Activated CD8-positive, alpha-beta T cell treated with anti-CD3 and anti-CD28 coated beads for 36 hours (primary cell): ENCODE data around the gene RPS6KA5. TPM values are rescaled to one million over a fixed set of nuclear protein-coding genes. Genes with fewer than 3 reads are reported as not detected.
"Not testable (repeated sequence)": the region's sequence is repeated elsewhere in the genome, so short reads cannot be mapped to it uniquely, and the experiment has no call there.

Experiments
- ATAC-seq: fragments of 200-7000 bp; cut with Tn5 transposase; one replicate; pipeline ENCODE4 v1.10.0; 2021; ENCODE audit warnings: mild to moderate bottlenecking, moderate library complexity
- CTCF ChIA-PET: fragments of 350-600 bp; sonication (Branson Sonifier 250); formaldehyde crosslinking; loops from one replicate; lab custom pipeline; 2021; ENCODE audit warnings: antibody characterized with exemption; lab: Charles Lee
- POLR2A ChIA-PET: fragments of 350-600 bp; sonication (Branson Sonifier 250); formaldehyde crosslinking; loops from one replicate; lab custom pipeline; 2021; ENCODE audit warnings: antibody characterized with exemption; lab: Charles Lee
- DNase-seq: peaks from one replicate; pipeline ENCODE4 v3.0.0-alpha.2; 2020
- H3K27ac Mint-ChIP-seq: one replicate; pipeline ENCODE4 v1.8.0; 2021; ENCODE audit warnings: mild to moderate bottlenecking, mixed read lengths
- H3K27me3 Mint-ChIP-seq: one replicate; pipeline ENCODE4 v1.8.0; 2021; ENCODE audit warnings: mixed read lengths
- H3K36me3 Mint-ChIP-seq: one replicate; pipeline ENCODE4 v1.8.0; 2021; ENCODE audit warnings: low read depth, mixed read lengths
- H3K4me1 Mint-ChIP-seq: one replicate; pipeline ENCODE4 v1.8.0; 2021; ENCODE audit warnings: low read depth, mixed read lengths
- H3K4me3 Mint-ChIP-seq: one replicate; pipeline ENCODE4 v1.8.0; 2021; ENCODE audit warnings: mild to moderate bottlenecking, moderate library complexity, mixed read lengths
- H3K9me3 Mint-ChIP-seq: one replicate; pipeline ENCODE4 v1.8.0; 2021; ENCODE audit warnings: mixed read lengths
- CTCF ChIP-seq: fragments of 200-600 bp; IDR thresholded peaks from one replicate; pipeline ENCODE4 v1.8.0; 2022; ENCODE audit warnings: antibody characterized with exemption, mild to moderate bottlenecking
- intact Hi-C: fragments of 100-400 bp; cut with micrococcal nuclease; formaldehyde crosslinking; loops from one replicate; pipeline ENCODE4 v1.10.0; 2022
- total RNA-seq, 2 experiments: library from RNA; stranded (reverse); gene quantifications; one replicate each; pipeline ENCODE4 v1.2.3, GENCODE V29; 2021

RPS6KA5 gene
- total RNA-seq, 2 experiments from 2014 or later, result 12.8 to 12.9 TPM

GRCh38 chr14:90941706-90942105 is 118.7 kb downstream of the RPS6KA5 start:
- no peak overlapping the region for H3K4me3 Mint-ChIP-seq
- CTCF ChIA-PET, result no interaction called here

DNA sequence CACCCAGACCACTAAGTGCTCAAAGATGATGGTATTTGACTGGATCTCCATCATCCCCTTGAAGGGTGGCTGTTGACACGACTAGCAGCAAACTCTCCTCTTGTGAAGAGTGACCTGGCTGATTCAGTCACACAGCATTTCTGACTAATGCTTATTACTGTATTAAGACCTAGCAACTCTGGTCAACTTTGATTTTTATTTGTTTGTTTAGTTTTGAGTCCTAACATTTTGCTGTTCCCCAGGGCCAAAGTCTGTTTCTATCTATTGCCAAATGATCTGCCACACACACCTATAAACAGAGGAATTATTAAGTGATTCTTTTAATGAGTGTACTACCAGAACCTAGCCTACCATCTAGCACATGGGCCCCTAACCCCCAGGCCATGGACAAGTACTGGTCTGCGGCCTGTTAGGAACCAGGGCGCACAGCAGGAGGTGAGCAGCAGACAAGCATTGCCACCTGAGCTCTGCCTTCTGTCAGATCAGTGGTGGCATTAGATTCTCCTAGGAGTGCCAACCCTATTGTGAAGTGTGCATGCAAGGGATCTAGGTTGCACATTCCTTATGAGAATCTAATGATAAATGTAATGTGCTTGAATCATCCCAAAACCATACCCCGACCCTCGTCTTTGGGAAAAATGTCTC is 120.0 kb downstream of the RPS6KA5 start:
- H3K27ac Mint-ChIP-seq, result no peak overlapping the region

More at GRCh38 chr14:90941706-90942105, 118.7 kb downstream of the RPS6KA5 start:
- Mint-ChIP-seq H3K27ac (no peak overlapping the region), H3K4me1 (peaks cover 5% of the 10 kb centered on the region), H3K9me3 (peaks cover 25% of the 10 kb centered on the region), H3K36me3 (peaks cover 59% of the 10 kb centered on the region), H3K27me3 (no peaks in the 10 kb centered on the region)
- POLR2A ChIA-PET, result no interaction called here
- TF ChIP-seq CTCF, result no peak
- no peak for ATAC-seq
- intact Hi-C loops, result no loop called here
- DNase-seq, result no peak

DNA sequence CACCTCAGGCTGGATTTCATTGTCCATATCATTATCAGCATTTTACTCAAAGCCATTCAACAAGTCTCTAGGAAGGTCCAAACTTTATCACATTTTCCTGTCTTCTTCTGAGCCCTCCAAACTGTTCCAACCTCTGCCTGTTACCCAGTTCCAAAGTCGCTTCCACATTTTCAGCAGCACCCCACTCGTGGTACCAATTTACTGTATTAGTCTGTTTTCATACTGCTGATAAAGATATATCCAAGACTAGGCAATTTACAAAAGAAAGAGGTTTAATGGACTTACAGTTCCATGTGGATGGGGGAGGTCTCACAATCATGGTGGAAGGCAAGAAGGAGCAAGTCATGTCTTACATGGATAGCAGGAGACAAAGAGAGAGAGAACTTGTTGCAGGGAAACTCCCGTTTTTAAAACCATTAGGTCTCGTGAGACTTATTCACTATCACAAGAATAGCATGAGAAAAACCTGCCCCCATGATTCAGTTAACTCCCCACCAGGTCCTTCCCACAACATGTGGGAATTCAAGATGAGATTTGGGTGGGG is 121.1 kb downstream of the RPS6KA5 start:
- DNase-seq, result not testable (repeated sequence)

More for the DNA sequence above, 120.0 kb downstream of the RPS6KA5 start:
- Mint-ChIP-seq H3K36me3 (peaks cover 54% of the 10 kb centered on the region), H3K27me3 (no peaks in the 10 kb centered on the region), H3K9me3 (peaks cover 25% of the 10 kb centered on the region), H3K4me1 (peaks cover 5% of the 10 kb centered on the region), H3K4me3 (no peak overlapping the region)
- POLR2A ChIA-PET, result no interaction called here
- CTCF ChIA-PET, result no interaction called here
- intact Hi-C loops, result no loop called here
- ATAC-seq, result no peak
- no peak for DNase-seq
- no peak for TF ChIP-seq CTCF

DNA sequence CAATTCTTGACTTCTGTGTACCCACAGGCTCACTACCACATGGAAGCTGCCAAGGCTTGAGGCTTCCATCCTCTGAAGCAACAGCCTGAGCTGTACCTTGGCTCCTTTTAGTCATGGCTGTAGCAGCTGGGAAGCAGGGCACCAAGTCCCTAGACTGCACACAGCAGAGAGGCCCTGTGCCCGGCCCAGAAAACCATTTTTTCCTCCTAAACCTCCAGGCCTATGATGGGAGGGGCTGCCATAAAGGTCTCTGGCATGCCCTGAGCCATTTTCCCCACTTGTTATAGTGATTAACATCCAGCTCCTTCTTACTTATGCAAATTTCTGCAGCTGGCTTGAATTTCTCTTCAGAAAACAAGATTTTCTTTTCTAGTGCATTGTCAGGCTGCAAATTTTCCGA is 121.8 kb downstream of the RPS6KA5 start:
- Mint-ChIP-seq H3K36me3 (peaks cover 52% of the 10 kb centered on the region), H3K4me3 (no peak overlapping the region), H3K9me3 (peaks cover 25% of the 10 kb centered on the region), H3K27me3 (no peaks in the 10 kb centered on the region), H3K4me1 (peaks cover 5% of the 10 kb centered on the region), H3K27ac (no peak overlapping the region)
- TF ChIP-seq CTCF, result no peak
- CTCF ChIA-PET, result no interaction called here
- POLR2A ChIA-PET, result no interaction called here
- intact Hi-C loops, result no loop called here
- DNase-seq (no peak), ATAC-seq (no peak)

More for the DNA sequence above, 121.1 kb downstream of the RPS6KA5 start:
- H3K4me3 Mint-ChIP-seq, intact Hi-C loops, ATAC-seq, H3K4me1 Mint-ChIP-seq, CTCF ChIA-PET, H3K27ac Mint-ChIP-seq, H3K27me3 Mint-ChIP-seq, POLR2A ChIA-PET: not testable (repeated sequence)
- Mint-ChIP-seq H3K36me3 (peaks cover 52% of the 10 kb centered on the region), H3K9me3 (peaks cover 25% of the 10 kb centered on the region)

DNA sequence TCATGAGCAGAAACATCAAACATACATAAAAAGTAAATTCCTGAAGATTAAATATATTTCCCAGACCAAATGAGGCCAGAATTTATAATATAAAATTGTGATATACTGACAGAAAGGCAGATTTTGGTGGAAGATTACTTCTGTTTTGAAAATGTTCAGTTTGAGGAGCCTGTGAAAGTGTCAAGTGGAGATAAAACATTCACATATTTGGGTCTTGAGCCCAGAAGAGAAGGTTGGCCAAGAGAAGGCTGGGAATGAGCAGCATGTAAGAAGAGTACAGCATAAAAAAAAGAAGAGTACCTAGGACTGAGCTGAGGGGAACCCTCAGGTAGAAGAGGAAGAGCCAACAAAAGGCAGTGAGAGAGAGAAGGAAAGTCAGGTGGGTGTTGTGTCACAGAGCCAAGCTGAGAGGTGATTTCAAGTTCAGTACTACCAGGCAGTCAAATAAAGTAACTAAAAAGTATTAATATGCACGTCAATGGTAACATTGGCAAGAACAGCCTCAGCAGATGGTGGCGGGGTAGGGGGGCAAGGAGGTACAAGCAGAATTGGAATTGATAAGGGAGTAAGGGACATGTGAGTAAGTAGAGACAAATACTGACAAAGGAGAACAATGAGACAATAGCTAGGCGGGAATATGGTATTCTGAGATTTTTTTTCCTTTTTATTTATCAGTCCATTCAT is 123.5 kb downstream of the RPS6KA5 start:
- ChIA-PET CTCF (interaction anchor here (0.8 kb wide), 1 partner anchor 43 kb away, joined by 3 read pairs; no protein-coding TSS in a partner anchor), POLR2A (no interaction called here)
- no peak overlapping the region for H3K27ac Mint-ChIP-seq
- DNase-seq, result no peak
- intact Hi-C loops, result no loop called here
- TF ChIP-seq CTCF, result no peak
- H3K4me3 Mint-ChIP-seq, result no peak overlapping the region
- H3K36me3 Mint-ChIP-seq, result peaks cover 49% of the 10 kb centered on the region
- H3K9me3 Mint-ChIP-seq, result peaks cover 25% of the 10 kb centered on the region
- H3K4me1 Mint-ChIP-seq, result peaks cover 5% of the 10 kb centered on the region
- H3K27me3 Mint-ChIP-seq, result no peaks in the 10 kb centered on the region
- ATAC-seq, result no peak
